SIG-M5 treated with dmso at 0.1 percent for 504 hours (cell line): ENCODE measurements around the gene PCDH18.

Source experiments
- DNase-seq: peaks from one replicate; lab custom pipeline; 2025; ENCODE audit not compliant: unreplicated experiment; lab: John Stamatoyannopoulos, UW

Gene PCDH18

GRCh38 chr4:137470806-137471205 lies 61.5 kb downstream of the PCDH18 start:
- no peak for DNase-seq
